ENCODE data around the gene RHBDD1.
A peak's percentile ranks its signal among the peaks of the same experiment; 100 is the strongest.

- TF ChIP-seq POLR2A (IDR thresholded peaks at IDR 0.05) (no peak), CTCF (IDR thresholded peaks at IDR 0.05) (peak in 1 of 3 donors; percentile 12)
Measured at GRCh38 chr2:227033471-227034148, 197.8 kb downstream of the RHBDD1 start.

Measured in breast epithelium (tissue), 3 donors.